NCI-H146 treated with DMSO at 0.1 percent for 48 hours (cell line): Measurements from ENCODE around the gene UPP2.

Source experiments
- DNase-seq: peaks from one replicate; lab custom pipeline; 2025; ENCODE audit not compliant: unreplicated experiment; lab: John Stamatoyannopoulos, UW

UPP2 gene

DNA sequence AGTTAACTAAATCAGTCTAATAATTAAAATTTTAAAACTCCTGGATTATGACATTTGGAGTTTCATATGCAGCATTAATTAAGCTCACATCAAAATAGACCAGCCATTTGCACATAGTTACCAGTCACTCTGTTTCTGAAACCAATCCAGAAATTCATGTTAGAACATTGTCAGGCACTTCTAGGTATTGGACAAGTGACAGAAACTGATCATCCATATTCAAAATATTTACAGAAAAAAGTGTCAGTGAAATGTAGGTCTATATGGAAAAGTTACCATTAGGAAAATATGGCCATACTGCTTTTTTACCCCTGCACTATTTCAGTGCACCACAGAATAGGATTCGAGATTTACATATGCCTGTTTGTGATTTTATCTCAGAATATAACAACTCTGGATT, 33.4 kb downstream of the UPP2 start:
- DNase-seq, result no peak

DNA sequence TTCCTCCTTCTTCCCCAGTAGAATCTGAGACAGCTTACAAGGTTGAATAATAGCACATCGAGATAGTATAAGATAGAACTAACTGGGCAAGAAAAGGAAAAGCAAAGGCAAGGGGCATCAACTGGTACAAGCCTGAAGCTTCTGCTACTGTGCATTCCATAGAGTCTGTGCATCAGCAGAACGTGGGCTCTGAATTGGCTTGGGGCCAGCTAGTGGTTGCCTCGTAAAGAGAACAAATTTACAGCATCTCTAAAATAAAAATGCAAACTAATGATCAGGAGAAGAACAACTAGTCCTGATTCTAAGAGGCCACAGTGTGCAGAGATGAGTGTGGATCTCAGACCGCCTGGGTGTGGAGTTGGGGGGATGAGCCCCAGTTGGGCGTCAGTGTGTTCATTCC, 36.6 kb downstream of the UPP2 start:
- DNase-seq, result no peak

DNA sequence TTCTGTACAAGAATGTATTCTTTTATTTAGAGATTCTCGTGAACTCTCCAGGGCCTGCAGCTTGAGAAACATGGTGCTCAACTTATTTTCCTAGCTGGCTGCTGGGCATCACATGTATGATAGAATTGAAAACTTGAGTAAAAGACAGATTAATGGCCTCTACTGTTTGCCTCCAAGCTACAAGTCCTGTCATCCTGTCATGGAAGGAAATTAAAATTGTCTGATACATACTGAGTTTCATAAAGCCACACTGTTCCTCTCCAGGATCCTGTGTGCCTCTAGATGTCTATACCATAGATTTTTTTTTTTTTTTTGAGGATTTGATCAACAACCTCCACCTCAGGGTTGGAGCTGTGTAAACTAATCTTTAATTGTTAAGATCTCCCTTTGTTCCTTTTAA, 38.5 kb downstream of the UPP2 start:
- DNase-seq, result no peak

DNA sequence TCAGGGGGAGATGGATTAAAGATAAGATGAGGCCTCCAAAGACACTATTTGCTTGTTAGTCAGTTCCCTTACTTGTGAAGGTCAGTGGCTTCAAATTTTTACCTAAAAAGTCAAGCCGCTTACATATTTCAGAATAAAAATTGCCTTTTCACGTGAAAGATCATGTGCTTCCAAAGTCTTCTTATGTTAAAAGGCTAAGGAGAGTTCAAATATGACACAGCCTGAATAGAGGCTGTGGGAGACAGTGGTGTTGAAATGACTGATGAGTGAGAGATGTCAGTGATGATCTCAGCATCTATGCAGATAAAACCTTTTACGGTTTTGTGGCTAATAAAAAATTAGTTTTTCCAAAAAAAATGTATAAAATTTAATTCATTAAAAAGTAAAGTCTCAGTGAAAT, 40.5 kb downstream of the UPP2 start:
- no peak for DNase-seq

DNA sequence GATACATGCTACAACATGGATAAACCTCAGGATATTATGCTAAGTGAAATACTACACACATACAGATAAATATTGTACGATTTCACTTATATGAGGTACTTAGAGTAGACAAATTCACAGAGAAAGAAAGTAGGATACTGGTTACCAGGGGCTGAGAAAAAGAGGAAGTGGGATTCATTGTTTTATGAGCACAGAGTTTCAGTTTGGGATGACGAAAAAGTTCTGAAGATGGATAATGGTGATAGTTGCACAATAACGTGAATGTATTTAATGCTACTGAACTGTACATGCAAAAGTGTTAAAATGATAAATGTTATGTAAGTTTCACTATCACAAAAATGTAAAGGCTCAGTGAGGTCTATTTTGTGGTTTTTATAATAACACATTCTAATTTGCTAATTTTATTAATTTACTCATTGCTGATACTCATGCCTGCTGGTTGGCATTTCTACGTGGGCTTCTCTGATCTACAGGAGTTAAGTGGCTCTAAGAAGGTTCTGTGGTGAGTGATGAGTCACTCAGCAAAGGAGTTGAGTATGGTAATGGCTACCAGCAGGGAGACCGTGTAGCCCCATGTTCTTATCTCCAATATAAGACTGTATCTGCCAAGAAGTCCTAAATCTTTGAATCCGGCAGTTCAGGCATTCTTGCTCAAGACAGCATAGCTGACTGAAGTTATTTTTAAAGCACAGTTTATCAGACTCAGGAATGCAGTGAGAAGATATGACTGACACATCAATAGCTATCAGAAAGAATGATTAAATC, 41.1 kb downstream of the UPP2 start:
- no peak for DNase-seq

DNA sequence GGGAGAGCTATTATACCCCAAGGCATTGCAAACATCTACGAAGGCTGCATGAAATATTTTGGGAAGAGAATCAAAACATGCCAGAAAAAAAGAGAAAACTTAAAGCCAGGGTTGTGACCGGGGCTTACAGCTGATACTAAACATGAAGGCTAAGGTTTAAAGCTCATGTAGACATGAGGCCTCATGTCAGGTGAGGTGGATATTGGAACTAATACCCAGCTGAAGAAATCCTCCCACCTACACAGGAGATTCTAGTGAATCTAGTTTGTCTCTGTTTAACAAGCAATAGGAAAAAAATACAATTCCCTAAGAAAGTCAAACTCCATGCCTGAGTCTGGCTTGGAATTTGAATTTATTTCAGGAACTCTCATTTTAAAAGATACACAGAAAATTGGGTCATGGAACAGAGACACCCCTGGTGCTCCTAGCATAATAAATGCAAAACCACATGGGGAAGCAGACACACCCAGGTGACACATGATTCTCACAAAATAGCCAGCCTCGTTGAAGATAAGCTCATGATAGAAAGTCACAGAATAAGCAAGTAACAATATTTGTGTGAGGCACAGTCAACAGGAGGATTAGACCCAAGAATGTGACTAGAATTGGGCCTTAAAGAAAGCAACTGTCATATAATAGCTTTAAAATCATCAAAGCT, 42.2 kb downstream of the UPP2 start:
- DNase-seq, result no peak

DNA sequence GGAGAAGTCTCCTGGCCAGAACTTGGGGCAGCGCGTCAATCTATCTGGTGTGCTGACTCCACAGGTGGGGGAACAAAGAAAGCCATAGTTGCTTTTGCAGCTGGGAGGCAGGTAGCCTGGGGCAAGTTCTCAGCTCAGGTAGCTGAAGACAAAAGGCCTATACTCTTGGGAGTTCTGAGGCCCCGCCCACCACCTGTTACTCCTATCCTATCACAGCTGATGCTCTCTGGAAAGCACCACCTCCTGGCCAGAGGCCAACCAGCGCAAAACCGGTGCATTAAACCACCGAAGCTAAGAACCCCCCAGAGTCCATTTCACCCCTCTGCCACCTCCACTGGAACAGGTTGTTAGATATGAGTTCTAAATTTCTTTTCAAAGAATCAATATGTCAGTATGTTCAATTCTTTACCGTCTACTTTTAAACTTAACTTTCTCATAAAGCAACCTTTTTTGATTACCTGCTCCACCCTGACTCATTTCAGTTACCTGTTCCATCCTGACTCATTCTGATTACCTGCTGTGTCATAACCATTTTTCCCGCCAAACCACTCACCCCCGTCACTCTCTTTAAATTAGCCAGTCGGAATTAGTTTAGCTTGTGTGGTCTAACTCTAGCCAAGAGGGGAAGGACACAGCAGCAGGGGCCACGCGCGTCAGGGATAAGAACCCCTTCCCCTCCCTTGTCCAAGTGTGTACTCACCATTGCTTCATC, 43.4 kb downstream of the UPP2 start:
- DNase-seq, result no peak

DNA sequence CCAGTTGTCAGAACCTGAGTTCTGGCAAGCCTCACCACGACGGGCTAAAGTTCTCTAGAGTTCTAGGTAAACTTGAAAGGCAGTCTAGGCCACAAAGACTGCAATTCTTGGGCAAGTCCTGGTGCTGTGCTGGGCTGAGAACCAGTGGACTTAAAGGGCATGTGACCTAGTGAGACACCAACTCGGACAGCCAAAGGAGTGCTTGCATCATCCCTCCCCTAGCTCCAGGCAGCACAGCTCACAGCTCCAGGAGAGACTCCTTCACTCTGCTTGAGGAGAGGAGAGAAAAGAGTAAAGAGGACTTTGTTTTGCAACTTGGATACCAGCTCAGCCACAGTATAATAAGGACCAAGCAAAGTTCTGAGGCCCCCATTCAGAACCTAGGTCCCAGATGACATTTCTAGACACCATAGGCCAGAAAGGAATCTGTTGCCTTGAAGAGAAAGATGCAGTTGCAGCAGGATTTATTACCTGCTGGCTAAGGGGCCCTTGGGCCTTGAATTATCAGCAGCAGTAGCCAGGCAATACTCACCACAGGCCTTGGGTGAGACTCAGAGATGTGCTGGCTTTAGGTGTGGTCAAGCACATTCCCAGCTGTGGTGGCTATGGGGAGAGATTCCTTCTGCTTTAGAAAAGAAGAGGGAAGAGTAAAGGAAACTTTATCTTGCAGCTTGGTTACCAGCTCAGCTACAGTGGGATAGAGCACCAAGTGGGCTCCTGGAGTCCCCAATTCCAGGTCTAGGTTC, 51.8 kb downstream of the UPP2 start:
- no peak for DNase-seq

DNA sequence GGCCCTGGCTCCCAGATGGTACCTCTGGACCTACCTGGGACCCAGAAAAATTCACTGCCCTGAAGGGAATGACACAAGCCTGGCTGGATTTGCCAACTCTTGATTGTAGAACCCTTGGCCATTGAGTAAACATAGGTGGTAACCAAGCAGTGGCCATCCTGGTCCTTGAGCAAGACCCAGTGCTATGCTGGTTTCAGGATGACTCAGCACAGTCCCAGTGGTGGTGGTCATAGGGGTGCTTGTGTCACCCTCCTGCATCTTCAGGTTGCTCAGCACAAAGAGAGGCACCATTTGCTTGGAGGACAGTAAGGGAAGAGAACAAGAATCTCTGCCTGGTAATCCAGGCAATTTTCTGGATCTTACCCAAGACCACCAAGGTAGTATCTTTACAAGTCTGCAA, 52.9 kb downstream of the UPP2 start:
- DNase-seq, result no peak

DNA sequence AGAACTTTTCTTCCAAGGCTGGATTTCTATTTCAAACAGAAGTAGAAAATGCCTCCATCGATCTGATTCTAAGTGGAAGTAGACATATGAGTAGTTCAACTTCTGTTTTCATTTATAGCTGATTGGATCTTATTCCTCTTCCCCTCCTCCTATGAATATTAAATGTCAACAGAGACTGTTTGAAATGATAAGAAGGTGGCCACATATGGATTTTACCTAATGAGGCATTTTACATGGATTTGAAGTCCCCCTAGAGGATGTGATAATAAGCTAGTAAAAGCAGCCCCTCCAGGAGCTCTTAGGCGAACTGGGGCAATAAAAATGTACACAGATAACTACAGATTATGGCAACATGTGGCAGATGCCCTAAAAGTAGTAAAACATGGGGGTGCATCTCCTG, 71.0 kb downstream of the UPP2 start:
- DNase-seq, result no peak

DNA sequence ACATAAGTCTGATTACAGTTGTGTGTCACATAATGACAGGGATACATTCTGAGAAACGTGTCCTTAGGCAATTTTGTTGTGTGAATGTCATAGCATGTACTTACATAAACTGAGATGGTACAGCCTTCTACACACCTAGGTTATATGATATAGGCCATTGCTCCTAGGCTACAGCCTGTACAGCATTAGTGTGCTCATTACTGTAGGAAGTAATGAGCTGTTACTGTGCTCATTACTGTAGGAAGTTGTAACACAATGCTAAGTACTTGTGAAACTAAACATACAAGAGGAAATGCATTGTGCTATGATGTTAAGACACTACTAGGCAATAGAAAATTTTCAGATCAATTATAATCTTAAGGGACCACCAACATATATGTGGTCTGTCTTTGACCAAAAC, 72.8 kb downstream of the UPP2 start:
- no peak for DNase-seq

DNA sequence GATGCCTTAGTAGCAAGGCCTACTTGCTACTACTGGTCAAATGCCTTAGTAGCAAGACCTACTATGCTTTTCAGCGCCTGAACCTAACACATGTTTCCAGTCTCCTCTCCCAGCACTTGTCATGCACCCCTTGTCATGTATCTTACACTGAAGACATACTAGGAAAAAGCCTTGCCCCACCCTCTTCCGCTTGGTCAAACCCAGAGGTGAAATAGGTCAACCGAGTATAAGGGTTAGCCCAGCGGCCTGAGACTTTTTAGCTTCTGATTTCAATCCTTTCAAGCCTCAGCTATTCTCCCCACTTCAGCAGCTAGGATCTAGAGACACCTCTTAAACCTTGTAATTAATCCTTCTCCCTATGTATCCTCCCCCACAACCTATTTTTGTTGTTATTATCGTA, 73.3 kb downstream of the UPP2 start:
- no peak for DNase-seq

DNA sequence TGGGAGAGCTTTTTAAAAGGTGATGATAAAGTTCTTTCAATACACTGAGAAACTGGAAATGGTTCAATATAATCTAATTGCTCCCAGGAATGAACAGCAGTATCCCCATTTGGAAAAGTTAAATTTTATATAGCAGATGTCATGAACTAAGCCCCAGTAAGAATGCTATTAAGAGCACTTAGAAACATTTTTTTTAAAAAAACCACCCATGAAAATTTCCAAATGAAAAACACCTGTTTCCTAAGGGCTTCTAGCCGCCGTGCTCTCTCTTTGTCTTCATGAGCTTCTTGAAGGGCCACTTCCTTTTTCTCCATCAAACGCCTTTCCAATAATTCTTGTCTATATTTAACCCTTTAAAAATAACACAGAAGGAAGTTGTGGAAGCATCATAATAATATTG, 77.0 kb downstream of the UPP2 start:
- DNase-seq, result no peak

DNA sequence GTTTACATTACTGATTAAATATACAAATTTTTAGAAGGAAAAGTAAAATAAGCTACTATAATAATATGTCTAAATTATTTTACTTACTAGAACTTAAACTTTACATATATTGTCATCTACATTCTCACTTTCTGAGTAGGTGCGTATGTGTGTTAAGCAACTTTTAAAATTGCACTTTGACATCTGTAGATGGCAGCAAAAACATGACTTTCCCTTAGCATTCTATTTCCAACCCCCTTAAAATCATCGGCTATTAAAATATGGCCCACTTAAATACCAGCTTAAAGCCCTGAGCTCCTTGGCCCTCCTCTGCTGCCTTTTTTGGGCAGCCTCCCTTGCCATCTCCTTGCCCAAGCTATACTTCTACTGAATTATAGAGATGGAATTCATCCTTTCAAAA, 78.0 kb downstream of the UPP2 start:
- no peak for DNase-seq

DNA sequence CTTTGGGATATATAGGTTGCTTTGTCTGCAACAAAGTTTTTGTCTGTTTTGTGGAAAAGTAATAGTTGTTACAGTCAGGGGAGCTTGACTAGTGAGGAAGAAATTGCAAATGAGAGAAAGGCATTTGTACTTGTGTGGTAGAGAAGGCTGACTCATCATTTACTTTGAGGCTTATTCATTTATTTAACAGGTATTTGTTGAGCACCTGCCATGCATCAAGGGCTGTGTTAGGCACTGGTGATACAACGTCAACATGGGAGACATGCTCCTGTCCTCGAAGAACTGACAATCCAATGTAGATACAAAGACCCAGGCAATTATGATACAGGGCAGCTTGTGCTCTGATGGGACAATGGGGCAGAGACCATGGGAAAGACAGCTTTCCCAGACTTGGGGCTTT, 79.5 kb downstream of the UPP2 start:
- no peak for DNase-seq

DNA sequence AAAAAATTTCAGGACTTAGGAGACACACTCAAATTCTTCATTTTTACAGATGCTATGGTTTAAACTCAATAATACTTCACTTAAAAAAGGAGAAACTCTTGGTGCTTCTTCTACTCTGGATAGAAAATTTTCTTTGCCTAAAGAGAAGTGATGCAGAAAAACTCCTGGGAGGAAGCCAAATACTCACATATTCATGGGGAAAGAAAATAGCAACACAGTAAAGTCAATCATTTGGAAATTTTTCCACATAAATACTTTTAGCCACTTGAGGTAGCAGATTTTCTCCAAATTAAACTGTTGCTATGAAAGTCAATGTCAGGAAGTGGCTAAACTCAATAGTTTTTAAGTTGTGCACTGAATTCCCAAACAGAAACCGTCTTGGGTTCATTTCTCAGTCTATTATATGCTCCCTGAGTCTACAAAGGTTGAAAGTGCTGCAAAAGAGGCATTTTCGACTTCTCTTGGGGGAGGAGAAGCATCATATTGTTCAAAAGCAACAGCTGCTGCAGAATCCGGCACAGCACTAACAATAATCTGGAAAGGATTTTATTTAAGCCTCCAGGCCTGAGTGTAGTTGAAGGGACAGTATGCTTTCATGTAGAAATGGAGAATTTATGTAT, 81.1 kb downstream of the UPP2 start:
- no peak for DNase-seq

DNA sequence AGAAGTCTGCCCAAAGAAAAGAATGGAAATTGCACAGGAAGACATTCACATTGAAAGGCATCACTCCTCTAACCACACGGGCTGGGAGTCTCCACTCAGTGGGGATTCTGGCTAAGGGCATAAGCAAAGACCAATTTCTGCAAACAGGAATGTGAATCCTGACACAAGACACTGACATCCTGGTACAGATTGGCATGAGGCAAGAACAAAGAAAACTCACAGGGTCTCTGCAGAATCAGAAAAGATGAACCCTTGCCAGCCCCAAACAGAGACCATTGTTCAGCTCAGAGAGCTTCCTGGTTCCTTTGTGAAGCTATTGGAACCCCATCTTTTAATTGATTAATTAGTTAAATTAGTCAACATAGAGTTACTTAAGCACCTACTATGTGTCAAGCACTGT, 82.3 kb downstream of the UPP2 start:
- DNase-seq, result no peak

DNA sequence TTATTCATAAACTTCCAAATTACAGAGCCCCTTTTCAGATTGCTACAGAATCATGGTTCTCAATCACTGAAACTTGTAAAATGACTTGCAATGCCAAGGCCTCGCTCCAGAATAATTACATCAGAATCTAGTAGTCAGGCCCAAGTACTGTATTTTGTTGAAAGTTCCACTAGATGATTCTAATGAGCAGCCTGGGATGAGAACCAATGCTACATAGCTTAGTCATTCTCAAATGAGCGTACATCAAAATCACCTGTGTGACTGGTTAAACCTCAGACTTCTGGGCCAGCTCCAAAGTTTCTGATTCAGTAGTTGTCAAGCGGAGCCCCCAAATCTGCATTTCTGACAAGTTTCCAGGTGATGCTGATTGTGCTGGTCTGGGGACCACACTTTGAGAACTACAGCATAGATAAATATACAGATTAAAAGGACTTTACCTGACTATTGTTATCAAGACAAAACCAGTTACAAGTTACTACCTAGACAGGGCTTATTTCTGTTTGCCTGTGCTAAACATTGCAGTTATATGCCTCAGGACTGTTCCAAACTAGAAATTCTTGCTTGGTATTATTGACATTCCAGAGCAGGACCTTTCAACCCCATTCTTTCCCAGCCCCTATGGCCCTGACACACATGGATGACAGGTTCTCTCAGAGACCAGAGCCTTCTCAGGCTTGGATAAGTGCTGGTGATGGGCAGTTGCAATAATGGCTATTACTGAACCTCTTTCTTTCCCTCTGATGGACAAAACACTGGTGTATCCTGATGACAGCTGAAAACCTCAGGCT, 83.1 kb downstream of the UPP2 start:
- DNase-seq, result no peak
